ENCODE data around the gene BTRC. TPM values are rescaled to one million over a fixed set of nuclear protein-coding genes. Genes with fewer than 3 reads are reported as not detected.

Gene BTRC
- total RNA-seq (10 to 100 TPM in 2 of 6 donors, 1 to 10 TPM in 4; 8.0 to 16.4 (median 9.4) TPM), polyA plus RNA-seq (1 to 10 TPM; 4.3 to 5.1 TPM)

DNA sequence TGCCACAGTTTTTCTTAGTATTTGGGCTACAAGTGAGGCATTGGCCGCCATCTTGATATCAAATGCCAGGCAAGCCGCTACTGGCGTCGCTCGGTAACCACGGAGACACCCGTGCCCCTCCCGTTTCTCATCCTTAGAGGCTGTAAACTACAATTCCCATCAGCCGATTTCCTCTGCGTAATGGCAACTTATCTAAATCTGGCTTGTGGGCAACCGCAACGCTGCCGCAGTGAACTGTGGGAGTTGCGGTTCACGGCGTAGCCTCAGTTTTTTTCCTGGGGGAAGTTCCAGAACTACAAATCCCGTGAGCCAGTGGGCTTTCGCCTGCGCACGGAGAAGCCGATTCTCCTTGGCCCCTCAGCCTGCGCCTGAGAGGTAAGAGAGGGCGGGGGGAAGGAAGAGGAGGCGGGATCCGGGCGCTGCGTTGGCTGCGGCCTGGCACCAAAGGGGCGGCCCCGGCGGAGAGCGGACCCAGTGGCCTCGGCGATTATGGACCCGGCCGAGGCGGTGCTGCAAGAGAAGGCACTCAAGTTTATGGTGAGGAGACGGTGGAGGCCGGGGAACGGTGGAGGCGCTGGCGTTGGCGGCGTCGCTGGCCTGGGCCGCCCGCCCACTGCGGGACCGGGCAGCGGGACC is at the start of gene BTRC:
Gene BTRC, plus strand, starts transcription at position 474 of the 636 bp plus-strand sequence. Its CDS starts 16 bp downstream, at position 490.
- Histone ChIP-seq H3K27ac (peak within 1 kb of the TSS; percentile 43 to 87 (median 80)), H3K36me3 (no peaks in the 10 kb centered on the region), H3K4me1 (peaks cover 0 to 9% (median 9%) of the 10 kb centered on the region in 3 donors), H3K27me3 (no peaks in the 10 kb centered on the region), H3K9me3 (no peaks in the 10 kb centered on the region), H3K4me3 (peak within 1 kb of the TSS; percentile 84 to 98 (median 91))
- TF ChIP-seq CTCF (IDR thresholded peaks at IDR 0.05): no peak
- ATAC-seq (peak; percentile 96 to 99 (median 97)), FAIRE-seq (peak; percentile 97), DNase-seq (peak; percentile 93 to 98 (median 97))
- intact Hi-C loops (cut with DNase I): no loop called here
- WGBS, 2 donors: 0 to 1% methylated on average over 46 to 50 of the region's 50 CpGs

GRCh38 chr10:101304316-101304715 is 49.6 kb upstream of the BTRC start:
- H3K9me3 ChIP-seq: no peaks in the 10 kb centered on the region
- H3K36me3 ChIP-seq: no peaks in the 10 kb centered on the region
- no peak for FAIRE-seq
- 88 to 95% methylated on average over 9 of the region's 9 CpGs for WGBS, 2 donors
- no peak for TF ChIP-seq CTCF (IDR thresholded peaks at IDR 0.05)
- DNase-seq: no peak
- no peak for ATAC-seq
- H3K27me3 ChIP-seq: no peaks in the 10 kb centered on the region
- H3K4me3 ChIP-seq: no peak overlapping the region
- H3K27ac ChIP-seq: no peak overlapping the region
- intact Hi-C loops (cut with DNase I): loop anchor here in 1 of 3 donors (10.0 kb wide), 1 partner anchor 140 kb away; no protein-coding TSS in a partner anchor
- H3K4me1 ChIP-seq: no peaks in the 10 kb centered on the region

GRCh38 chr10:101305320-101306241 is 48.4 kb upstream of the BTRC start:
- WGBS, 2 donors: 69 to 70% methylated on average over 17 of the region's 17 CpGs
- no peak for TF ChIP-seq CTCF (IDR thresholded peaks at IDR 0.05)
- no peaks in the 10 kb centered on the region for H3K9me3 ChIP-seq
- peaks cover 0 to 2% (median 0%) of the 10 kb centered on the region in 3 donors for H3K4me1 ChIP-seq
- ATAC-seq (no peak), DNase-seq (no peak), FAIRE-seq (no peak)
- no peak overlapping the region for H3K27ac ChIP-seq
- H3K36me3 ChIP-seq: no peaks in the 10 kb centered on the region
- intact Hi-C loops (cut with DNase I): loop anchor here in 1 of 3 donors (10.0 kb wide), 1 partner anchor 139 kb away; no protein-coding TSS in a partner anchor
- no peaks in the 10 kb centered on the region for H3K27me3 ChIP-seq
- no peak overlapping the region for H3K4me3 ChIP-seq

- Histone ChIP-seq H3K9me3 (no peaks in the 10 kb centered on the region), H3K36me3 (no peaks in the 10 kb centered on the region), H3K4me1 (peaks cover 0 to 3% (median 0%) of the 10 kb centered on the region in 3 donors), H3K27me3 (no peaks in the 10 kb centered on the region), H3K4me3 (no peak overlapping the region), H3K27ac (no peak overlapping the region)
- 65 to 86% methylated on average over 2 of the region's 2 CpGs for WGBS, 2 donors
- intact Hi-C loops (cut with DNase I): loop anchor here in 1 of 3 donors (10.0 kb wide), 1 partner anchor 137 kb away; no protein-coding TSS in a partner anchor
- no peak for TF ChIP-seq CTCF (IDR thresholded peaks at IDR 0.05)
- ATAC-seq (no peak), DNase-seq (no peak), FAIRE-seq (no peak)
Measured at GRCh38 chr10:101308051-101308450, 45.9 kb upstream of the BTRC start.

All from pancreas (tissue), 10 donors.